ENCODE results near the gene FXYD4. TPM values are rescaled to one million over a fixed set of nuclear protein-coding genes. Genes with fewer than 3 reads are reported as not detected.
A peak's percentile ranks its signal among the peaks of the same experiment; 100 is the strongest.

The FXYD4 gene
- total and polyA plus RNA-seq, 4 donors, result 0.65 to 3.9 (median 2.9) TPM; not detected in 1

- DNase-seq (no peak), ATAC-seq (ENCODE audit: insufficient read depth, low FRiP score) (no peak)
- H3K27ac ChIP-seq (ENCODE audit: low read depth in 1 of 2, low read length in 1 of 2), result peak overlapping the region in 1 of 2 donors; percentile 47
- TF ChIP-seq CTCF (IDR thresholded peaks at IDR 0.05; ENCODE audit: control extremely low read depth, extremely low read depth), result no peak
- H3K9me3 ChIP-seq (ENCODE audit: control insufficient read depth in 4 of 4, insufficient read depth in 3 of 4, low read length in 3 of 4), result no peaks in the 10 kb centered on the region
- H3K9ac ChIP-seq (ENCODE audit: insufficient read depth in 1 of 2, low read length in 2 of 2), result no peak overlapping the region
- peaks cover under 1 to 11% (median 4%) of the 10 kb centered on the region in 4 donors for H3K36me3 ChIP-seq (ENCODE audit: control insufficient read depth in 4 of 4, insufficient read depth in 4 of 4, low read length in 4 of 4)
- H3K4me3 ChIP-seq, result no peak overlapping the region
- H3K27me3 ChIP-seq (ENCODE audit: control insufficient read depth in 3 of 3, insufficient read depth in 3 of 3, low read length in 2 of 3), result no peaks in the 10 kb centered on the region
- peaks cover 0 to 30% (median 19%) of the 10 kb centered on the region in 5 donors for H3K4me1 ChIP-seq (ENCODE audit: control insufficient read depth in 5 of 5, insufficient read depth in 5 of 5, low read length in 5 of 5)
- 84 to 85% methylated on average over 5 of the region's 5 CpGs for WGBS, 2 donors
These were observed 28.2 kb downstream of the FXYD4 start for GRCh38 chr10:43399320-43400310.

- 70 to 89% methylated on average over 2 of the region's 2 CpGs for WGBS, 2 donors
- ATAC-seq (ENCODE audit: insufficient read depth, low FRiP score) (no peak), DNase-seq (no peak)
- Histone ChIP-seq H3K27me3 (ENCODE audit: control insufficient read depth in 3 of 3, insufficient read depth in 3 of 3, low read length in 2 of 3) (no peaks in the 10 kb centered on the region), H3K9me3 (ENCODE audit: control insufficient read depth in 4 of 4, insufficient read depth in 3 of 4, low read length in 3 of 4) (no peaks in the 10 kb centered on the region), H3K4me1 (ENCODE audit: control insufficient read depth in 5 of 5, insufficient read depth in 5 of 5, low read length in 5 of 5) (peaks cover 4 to 35% (median 23%) of the 10 kb centered on the region in 5 donors), H3K4me3 (no peak overlapping the region), H3K36me3 (ENCODE audit: control insufficient read depth in 4 of 4, insufficient read depth in 4 of 4, low read length in 4 of 4) (peaks cover 0 to 6% (median 2%) of the 10 kb centered on the region in 4 donors), H3K27ac (ENCODE audit: low read depth in 1 of 2, low read length in 1 of 2) (no peak overlapping the region), H3K9ac (ENCODE audit: insufficient read depth in 1 of 2, low read length in 2 of 2) (no peak overlapping the region)
- TF ChIP-seq CTCF (IDR thresholded peaks at IDR 0.05; ENCODE audit: control extremely low read depth, extremely low read depth), result no peak
These were observed 30.2 kb downstream of the FXYD4 start for GRCh38 chr10:43401627-43402026.

- no peaks in the 10 kb centered on the region for H3K27me3 ChIP-seq (ENCODE audit: control insufficient read depth in 3 of 3, insufficient read depth in 3 of 3, low read length in 2 of 3)
- 50 to 56% methylated on average over 4 of the region's 4 CpGs for WGBS, 2 donors
- H3K9ac ChIP-seq (ENCODE audit: insufficient read depth in 1 of 2, low read length in 2 of 2), result no peak overlapping the region
- ATAC-seq (ENCODE audit: insufficient read depth, low FRiP score) (no peak), DNase-seq (no peak)
- no peak overlapping the region for H3K4me3 ChIP-seq
- H3K27ac ChIP-seq (ENCODE audit: low read depth in 1 of 2, low read length in 1 of 2), result no peak overlapping the region
- H3K9me3 ChIP-seq (ENCODE audit: control insufficient read depth in 4 of 4, insufficient read depth in 3 of 4, low read length in 3 of 4), result no peaks in the 10 kb centered on the region
- no peak for TF ChIP-seq CTCF (IDR thresholded peaks at IDR 0.05; ENCODE audit: control extremely low read depth, extremely low read depth)
- peaks cover 4 to 37% (median 23%) of the 10 kb centered on the region in 5 donors for H3K4me1 ChIP-seq (ENCODE audit: control insufficient read depth in 5 of 5, insufficient read depth in 5 of 5, low read length in 5 of 5)
- H3K36me3 ChIP-seq (ENCODE audit: control insufficient read depth in 4 of 4, insufficient read depth in 4 of 4, low read length in 4 of 4), result peaks cover 0 to 6% (median 2%) of the 10 kb centered on the region in 4 donors
These were observed 30.7 kb downstream of the FXYD4 start for GRCh38 chr10:43402176-43402575.

All from lung (tissue), 12 donors.